ENCODE results near the gene IMPDH1. TPM values are rescaled to one million over a fixed set of nuclear protein-coding genes. Genes with fewer than 3 reads are reported as not detected.
A peak's percentile ranks its signal among the peaks of the same experiment; 100 is the strongest.

The IMPDH1 gene
- total and polyA plus RNA-seq, 4 donors = 2.4 to 11.1 (median 5.2) TPM

GRCh38 chr7:128427289-128427891 lies 17.6 kb upstream of the IMPDH1 start:
- H3K36me3 ChIP-seq (ENCODE audit: control insufficient read depth in 4 of 4, insufficient read depth in 3 of 4, low read depth in 1 of 4, low read length in 3 of 4) = no peaks in the 10 kb centered on the region
- H3K9me3 ChIP-seq (ENCODE audit: control insufficient read depth in 4 of 4, low read length in 3 of 4) = no peaks in the 10 kb centered on the region
- no peak for DNase-seq (ENCODE audit: low spot score)
- TF ChIP-seq CTCF (IDR thresholded peaks at IDR 0.05; ENCODE audit: low read depth, low read length, missing input control) = peak; percentile 81
- peak; percentile 92 to 93 for TF ChIP-seq RAD21 (IDR thresholded peaks at IDR 0.05)
- no peak for TF ChIP-seq REST (IDR thresholded peaks at IDR 0.05)
- no peak overlapping the region for H3K4me3 ChIP-seq (ENCODE audit: low read depth in 1 of 3, low read length in 3 of 3)
- no peak overlapping the region for H3K9ac ChIP-seq (ENCODE audit: low read depth in 1 of 2, low read length in 2 of 2)
- 13% methylated on average over 7 of the region's 7 CpGs for WGBS
- no peak overlapping the region for H3K27ac ChIP-seq (ENCODE audit: low read depth in 1 of 2, low read length in 2 of 2)
- H3K27me3 ChIP-seq (ENCODE audit: control insufficient read depth in 4 of 4, insufficient read depth in 4 of 4, low read length in 3 of 4) = no peaks in the 10 kb centered on the region
- peaks cover 2 to 6% (median 4%) of the 10 kb centered on the region in 4 donors for H3K4me1 ChIP-seq (ENCODE audit: control insufficient read depth in 4 of 4, insufficient read depth in 4 of 4, low read length in 3 of 4)

GRCh38 chr7:128425850-128426249 lies 16.1 kb upstream of the IMPDH1 start:
- no peak overlapping the region for H3K27ac ChIP-seq (ENCODE audit: low read depth in 1 of 2, low read length in 2 of 2)
- no peaks in the 10 kb centered on the region for H3K27me3 ChIP-seq (ENCODE audit: control insufficient read depth in 4 of 4, insufficient read depth in 4 of 4, low read length in 3 of 4)
- no peak overlapping the region for H3K9ac ChIP-seq (ENCODE audit: low read depth in 1 of 2, low read length in 2 of 2)
- 47% methylated on average over 4 of the region's 4 CpGs for whole genome bisulfite sequencing
- H3K36me3 ChIP-seq (ENCODE audit: control insufficient read depth in 4 of 4, insufficient read depth in 3 of 4, low read depth in 1 of 4, low read length in 3 of 4) = no peaks in the 10 kb centered on the region
- no peak overlapping the region for H3K4me3 ChIP-seq (ENCODE audit: low read depth in 1 of 3, low read length in 3 of 3)
- H3K9me3 ChIP-seq (ENCODE audit: control insufficient read depth in 4 of 4, low read length in 3 of 4) = no peaks in the 10 kb centered on the region
- TF ChIP-seq ZBTB33 (IDR thresholded peaks at IDR 0.05) (no peak), RAD21 (IDR thresholded peaks at IDR 0.05) (peak; percentile 82 to 86), CTCF (IDR thresholded peaks at IDR 0.05; ENCODE audit: low read depth, low read length, missing input control) (peak; percentile 88)
- peaks cover 2 to 6% (median 4%) of the 10 kb centered on the region in 4 donors for H3K4me1 ChIP-seq (ENCODE audit: control insufficient read depth in 4 of 4, insufficient read depth in 4 of 4, low read length in 3 of 4)
- peak; percentile 82 for DNase-seq (ENCODE audit: low spot score)
